Right lobe of liver (tissue), 6 donors: ENCODE data around the gene EIF4G1. TPM values are rescaled to one million over a fixed set of nuclear protein-coding genes. Genes with fewer than 3 reads are reported as not detected.
A peak's percentile ranks its signal among the peaks of the same experiment; 100 is the strongest.
"Not testable (repeated sequence)": the region's sequence is repeated elsewhere in the genome, so short reads cannot be mapped to it uniquely, and the experiment has no call there.

Source experiments
- ATAC-seq, 4 donors: fragments of 200-7000 bp; cut with Tn5 transposase; one replicate each; pipeline ENCODE4 v1.9.1; 2020; ENCODE audit warnings: mild to moderate bottlenecking in 4 of 4, moderate library complexity in 4 of 4
- DNase-seq, 3 donors: peaks; one replicate each; pipeline ENCODE4 v3.0.0-alpha.2; 2020
- H3K27ac ChIP-seq, 3 donors: fragments of 200-600 bp; one replicate each; pipeline ENCODE4 v1.8.0; 2022
- H3K27me3 ChIP-seq, 2 donors: fragments of 200-600 bp; one replicate each; pipeline ENCODE4 v1.8.0; 2022
- H3K36me3 ChIP-seq, 4 donors: fragments of 200-600 bp; sonication (generic) in 1 of 4; one replicate each; pipeline versions ENCODE4 v1.5.1 to v1.8.0; 2017 to 2022; ENCODE audit warnings: control low read depth in 1 of 4
- H3K4me1 ChIP-seq, 4 donors: fragments of 200-600 bp; sonication (generic) in 1 of 4; one replicate each; pipeline versions ENCODE4 v1.5.1 to v1.8.0; 2017 to 2022; ENCODE audit warnings: control low read depth in 1 of 4
- H3K4me3 ChIP-seq, 3 donors: fragments of 200-600 bp; one replicate each; pipeline ENCODE4 v1.8.0; 2022
- H3K9me3 ChIP-seq, 4 donors: fragments of 200-600 bp; sonication (generic) in 1 of 4; one replicate each; pipeline versions ENCODE4 v1.5.1 to v1.8.0; 2017 to 2022; ENCODE audit warnings: control low read depth in 1 of 4
- POLR2A ChIP-seq: fragments of 450-650 bp; IDR thresholded peaks from one replicate; pipeline ENCODE4 v1.6.1; 2017; ENCODE audit warnings: antibody characterized with exemption, mild to moderate bottlenecking
- WGBS: methylation state at CpG from one replicate; pipeline ENCODE4 v1.1.6; 2018; ENCODE audit warnings: low coverage, low lambda C conversion rate; ENCODE audit not compliant: insufficient coverage; ENCODE audit errors: missing lambda C conversion rate; 5-methylcytosine and 5-hydroxymethylcytosine counted together
- intact Hi-C, 2 donors: fragments of 100-400 bp; cut with DNase I; formaldehyde crosslinking; loops; one replicate each; pipeline versions ENCODE4 v1.11.2 to v1.14.1; 2022
- total RNA-seq, 6 experiments: library from RNA; depleted of rRNA in 2 of 6; stranded (reverse); fragments of >200 nt in 2 of 6; fragmentation: NEBNext Ultra II Directional in 3 of 6; extraction: Animal tissue kit (Norgen Biotek cat#: 25700) in 3 of 6; gene quantifications; one replicate each; pipeline versions ENCODE4 v1.1.0 to v1.2.4, GENCODE V29; 2016 to 2023
- TF ChIP-seq, protein P1 (sequence below), 4 donors: fragments of 200-600 bp in 3 of 4; fragments of 450-650 bp in 1 of 4; IDR thresholded peaks; one replicate each; pipeline versions ENCODE4 v1.5.1 to v1.8.0; 2016 to 2022; ENCODE audit warnings: antibody characterized with exemption in 4 of 4, mild to moderate bottlenecking in 2 of 4
- donor health status: DM: no; HTN: yes; CAD: no.
- donor health status: DM: no; HTN: no; CAD: no.
- donor health status: DM: no; HTN: no; CAD: no.
- donor health status: DM: no; HTN: yes; CAD: no.
- donor health status: DM: no; HTN: yes; CAD: no.

EIF4G1 gene
- total RNA-seq, 6 experiments from 2014 or later: 262 to 368 (median 291) TPM

DNA sequence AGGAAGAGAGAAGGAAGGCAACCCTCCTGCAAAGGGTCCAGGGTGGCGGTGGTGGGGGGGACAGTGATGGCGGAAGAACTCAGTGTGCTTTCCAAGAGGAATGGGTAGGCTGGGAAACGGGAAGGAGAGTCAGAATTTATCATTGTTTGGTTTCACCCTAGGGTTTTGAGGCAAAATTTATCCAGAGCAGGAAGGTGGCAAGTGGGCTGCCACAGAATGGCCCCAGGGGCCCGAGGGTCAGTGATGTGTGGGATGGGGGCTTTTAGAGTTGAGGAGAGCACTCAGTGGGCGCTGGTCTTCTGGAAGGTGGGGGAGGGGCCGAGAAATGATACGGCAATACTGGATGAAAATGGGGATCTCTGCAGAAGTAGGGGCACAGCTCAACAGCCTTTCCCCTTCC is 23.6 kb downstream of the EIF4G1 start:
- H3K27me3 ChIP-seq: no peaks in the 10 kb centered on the region
- DNase-seq (no peak), ATAC-seq (no peak)
- H3K27ac ChIP-seq: peak overlapping the region in 1 of 3 donors; percentile 26
- intact Hi-C loops: no loop called here
- 61% methylated on average over 6 of the region's 7 CpGs for WGBS
- H3K4me1 ChIP-seq: peaks cover 0 to 6% (median 0%) of the 10 kb centered on the region in 4 donors
- no peaks in the 10 kb centered on the region for H3K9me3 ChIP-seq
- H3K36me3 ChIP-seq: peaks cover 0 to 22% (median 12%) of the 10 kb centered on the region in 4 donors
- TF ChIP-seq, protein P1, sequence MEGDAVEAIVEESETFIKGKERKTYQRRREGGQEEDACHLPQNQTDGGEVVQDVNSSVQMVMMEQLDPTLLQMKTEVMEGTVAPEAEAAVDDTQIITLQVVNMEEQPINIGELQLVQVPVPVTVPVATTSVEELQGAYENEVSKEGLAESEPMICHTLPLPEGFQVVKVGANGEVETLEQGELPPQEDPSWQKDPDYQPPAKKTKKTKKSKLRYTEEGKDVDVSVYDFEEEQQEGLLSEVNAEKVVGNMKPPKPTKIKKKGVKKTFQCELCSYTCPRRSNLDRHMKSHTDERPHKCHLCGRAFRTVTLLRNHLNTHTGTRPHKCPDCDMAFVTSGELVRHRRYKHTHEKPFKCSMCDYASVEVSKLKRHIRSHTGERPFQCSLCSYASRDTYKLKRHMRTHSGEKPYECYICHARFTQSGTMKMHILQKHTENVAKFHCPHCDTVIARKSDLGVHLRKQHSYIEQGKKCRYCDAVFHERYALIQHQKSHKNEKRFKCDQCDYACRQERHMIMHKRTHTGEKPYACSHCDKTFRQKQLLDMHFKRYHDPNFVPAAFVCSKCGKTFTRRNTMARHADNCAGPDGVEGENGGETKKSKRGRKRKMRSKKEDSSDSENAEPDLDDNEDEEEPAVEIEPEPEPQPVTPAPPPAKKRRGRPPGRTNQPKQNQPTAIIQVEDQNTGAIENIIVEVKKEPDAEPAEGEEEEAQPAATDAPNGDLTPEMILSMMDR (IDR thresholded peaks at IDR 0.05): no peak
- no peak for TF ChIP-seq POLR2A
- no peak overlapping the region for H3K4me3 ChIP-seq

DNA sequence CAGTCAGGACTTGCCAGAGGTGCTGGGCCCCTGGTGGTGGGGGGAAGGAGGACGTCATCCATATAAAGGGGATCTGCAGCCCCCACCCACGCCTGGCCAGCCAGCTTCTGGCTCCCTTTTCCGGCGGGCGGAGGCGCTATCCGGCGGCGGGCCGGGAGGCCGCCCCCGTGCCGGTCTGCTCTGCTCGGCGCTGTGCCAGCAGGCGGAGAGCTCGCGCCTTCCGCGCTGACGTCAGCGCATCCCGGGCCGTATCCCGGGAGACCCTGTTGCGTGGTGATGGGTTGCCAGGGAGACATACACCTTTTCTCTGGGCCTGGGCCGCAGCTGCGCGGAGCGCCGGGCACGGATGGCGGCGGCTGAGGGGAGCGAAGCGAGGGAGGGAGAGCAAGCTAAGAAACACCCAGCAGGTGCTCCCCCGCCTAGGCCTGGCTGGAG is 24.1 kb downstream of the EIF4G1 start:
- TF ChIP-seq, protein P1 (IDR thresholded peaks at IDR 0.05): no peak
- TF ChIP-seq POLR2A: no peak
- Histone ChIP-seq H3K9me3 (no peaks in the 10 kb centered on the region), H3K27ac (peak overlapping the region in 1 of 3 donors; percentile 26), H3K4me3 (no peak overlapping the region), H3K27me3 (no peaks in the 10 kb centered on the region), H3K36me3 (peaks cover 0 to 17% (median 8%) of the 10 kb centered on the region in 4 donors), H3K4me1 (peaks cover 0 to 6% (median 0%) of the 10 kb centered on the region in 4 donors)
- ATAC-seq (no peak), DNase-seq (peak in 1 of 3 donors; percentile 52)
- WGBS: 69% methylated on average over 4 of the region's 37 CpGs
- intact Hi-C loops: no loop called here

DNA sequence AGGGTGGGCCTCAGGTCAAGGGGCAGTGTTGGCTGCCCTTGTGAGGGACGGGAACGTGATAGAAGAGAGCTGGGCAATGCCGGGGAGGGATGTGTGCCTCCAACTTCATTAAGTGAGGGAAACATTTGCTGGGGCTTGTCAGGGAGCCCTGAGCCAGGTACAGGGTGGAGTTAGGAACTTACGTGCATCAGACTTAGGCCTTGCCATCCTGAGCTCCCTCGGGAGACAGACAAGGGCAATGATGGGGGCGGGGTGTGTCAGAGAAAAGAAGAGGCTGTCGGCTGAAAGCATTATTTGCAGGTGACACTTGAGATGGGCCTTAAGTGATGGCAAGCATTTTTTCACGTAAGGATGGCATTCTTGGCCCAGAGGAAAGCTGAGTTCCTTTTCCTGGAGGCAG is 24.6 kb downstream of the EIF4G1 start:
- TF ChIP-seq POLR2A: no peak
- TF ChIP-seq, protein P1 (IDR thresholded peaks at IDR 0.05): no peak
- WGBS: 70% methylated on average over 8 of the region's 8 CpGs
- H3K4me1 ChIP-seq: peaks cover 0 to 6% (median 0%) of the 10 kb centered on the region in 4 donors
- intact Hi-C loops: no loop called here
- peaks cover 0 to 12% (median 6%) of the 10 kb centered on the region in 4 donors for H3K36me3 ChIP-seq
- no peak for DNase-seq
- no peaks in the 10 kb centered on the region for H3K27me3 ChIP-seq
- ATAC-seq: no peak
- H3K9me3 ChIP-seq: no peaks in the 10 kb centered on the region
- no peak overlapping the region for H3K4me3 ChIP-seq
- no peak overlapping the region for H3K27ac ChIP-seq

DNA sequence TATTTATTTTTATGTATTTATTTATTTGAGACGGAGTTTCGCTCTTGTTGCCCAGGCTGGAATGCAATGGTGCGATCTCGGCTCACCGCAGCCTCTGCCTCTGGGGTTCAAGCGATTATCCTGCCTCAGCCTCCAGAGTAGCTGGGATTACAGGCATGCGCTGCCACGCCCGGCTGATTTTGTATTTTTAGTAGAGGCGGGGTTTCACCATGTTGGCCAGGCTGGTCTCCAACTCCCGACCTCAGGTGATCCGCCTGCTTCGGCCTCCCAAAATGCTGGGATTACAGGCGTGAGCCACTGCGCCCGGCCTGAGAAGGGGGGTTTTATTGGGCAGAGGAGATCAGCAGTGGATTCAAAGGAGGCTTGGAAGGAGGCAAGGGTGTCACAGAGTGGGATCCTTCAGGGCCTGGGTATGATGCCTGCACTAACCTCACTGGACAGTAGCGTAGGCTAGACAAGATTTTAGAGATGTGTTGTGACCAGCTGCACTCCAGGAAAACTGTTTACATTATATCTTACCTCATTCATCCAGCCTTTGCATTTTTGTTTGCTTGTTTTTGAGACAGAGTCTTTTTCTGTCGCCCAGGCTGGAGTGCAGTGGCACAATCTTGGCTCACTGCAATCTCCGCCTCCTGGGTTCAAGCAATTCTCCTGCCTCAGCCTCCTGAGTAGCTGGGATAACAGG is 25.2 kb downstream of the EIF4G1 start:
- DNase-seq, H3K4me3 ChIP-seq, H3K27me3 ChIP-seq, H3K36me3 ChIP-seq, H3K27ac ChIP-seq, H3K4me1 ChIP-seq, ATAC-seq, H3K9me3 ChIP-seq, intact Hi-C loops: not testable (repeated sequence)
- 91% methylated on average over 11 of the region's 19 CpGs for WGBS

DNA sequence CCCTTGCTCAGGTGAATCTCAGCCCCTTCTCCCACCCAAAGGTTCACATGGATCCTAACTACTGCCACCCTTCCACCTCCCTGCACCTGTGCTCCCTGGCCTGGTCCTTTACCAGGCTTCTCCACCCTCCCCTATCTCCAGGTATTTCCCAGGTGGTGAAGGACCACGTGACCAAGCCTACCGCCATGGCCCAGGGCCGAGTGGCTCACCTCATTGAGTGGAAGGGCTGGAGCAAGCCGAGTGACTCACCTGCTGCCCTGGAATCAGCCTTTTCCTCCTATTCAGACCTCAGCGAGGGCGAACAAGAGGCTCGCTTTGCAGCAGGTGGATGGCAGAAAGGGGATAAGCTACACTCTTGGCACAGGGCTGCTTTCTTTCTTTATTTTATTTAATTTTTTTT is 27.5 kb downstream of the EIF4G1 start:
- intact Hi-C loops: no loop called here
- WGBS: 89% methylated on average over 5 of the region's 7 CpGs
- Histone ChIP-seq H3K4me3 (no peak overlapping the region), H3K9me3 (no peaks in the 10 kb centered on the region), H3K27ac (no peak overlapping the region), H3K27me3 (no peaks in the 10 kb centered on the region), H3K36me3 (no peaks in the 10 kb centered on the region), H3K4me1 (peaks cover 0 to 2% (median 0%) of the 10 kb centered on the region in 4 donors)
- ATAC-seq (no peak), DNase-seq (no peak)
- TF ChIP-seq, protein P1 (IDR thresholded peaks at IDR 0.05): no peak
- TF ChIP-seq POLR2A: no peak
